WI38 (cell line): ENCODE measurements around the gene SPSB3.

ENCODE experiments used
- H3K4me3 ChIP-seq: 2 replicates; pipeline ENCODE4 v1.5.1; 2011; ENCODE audit warnings: low read depth, mild to moderate bottlenecking, control low read depth, low read length
- CTCF ChIP-seq: IDR thresholded peaks from 2 replicates; pipeline ENCODE4 v1.5.1; 2012; ENCODE audit warnings: low read depth, mild to moderate bottlenecking, control low read depth, low read length

Gene SPSB3

GRCh38 chr16:1791943-1792812 lies 9.8 kb upstream of the SPSB3 start:
- no peak for TF ChIP-seq CTCF

GRCh38 chr16:1791256-1791942 lies 9.0 kb upstream of the SPSB3 start:
- no peak for TF ChIP-seq CTCF

More at GRCh38 chr16:1791943-1792812, 9.8 kb upstream of the SPSB3 start:
- H3K4me3 ChIP-seq: no peak overlapping the region

GRCh38 chr16:1790611-1791255 lies 8.4 kb upstream of the SPSB3 start:
- no peak for TF ChIP-seq CTCF

More at GRCh38 chr16:1791256-1791942, 9.0 kb upstream of the SPSB3 start:
- H3K4me3 ChIP-seq: no peak overlapping the region

GRCh38 chr16:1790261-1790610 lies 7.9 kb upstream of the SPSB3 start:
- TF ChIP-seq CTCF: no peak
- no peak overlapping the region for H3K4me3 ChIP-seq

More at GRCh38 chr16:1790611-1791255, 8.4 kb upstream of the SPSB3 start:
- no peak overlapping the region for H3K4me3 ChIP-seq

- no peak for TF ChIP-seq CTCF
- H3K4me3 ChIP-seq: no peak overlapping the region
These were observed 7.3 kb upstream of the SPSB3 start for GRCh38 chr16:1789643-1790045.

- no peak for TF ChIP-seq CTCF
These were observed 6.3 kb upstream of the SPSB3 start for GRCh38 chr16:1788708-1789100.

More at GRCh38 chr16:1788708-1789100, 6.3 kb upstream of the SPSB3 start:
- no peak overlapping the region for H3K4me3 ChIP-seq
